DMS114 treated with DMSO at 0.1 percent for 48 hours (cell line): ENCODE measurements around the gene OR10H1.
"Not testable (repeated sequence)": the region's sequence is repeated elsewhere in the genome, so short reads cannot be mapped to it uniquely, and the experiment has no call there.

Source experiments
- DNase-seq: peaks from one replicate; lab custom pipeline; 2025; ENCODE audit not compliant: unreplicated experiment; lab: John Stamatoyannopoulos, UW

OR10H1 gene

DNA sequence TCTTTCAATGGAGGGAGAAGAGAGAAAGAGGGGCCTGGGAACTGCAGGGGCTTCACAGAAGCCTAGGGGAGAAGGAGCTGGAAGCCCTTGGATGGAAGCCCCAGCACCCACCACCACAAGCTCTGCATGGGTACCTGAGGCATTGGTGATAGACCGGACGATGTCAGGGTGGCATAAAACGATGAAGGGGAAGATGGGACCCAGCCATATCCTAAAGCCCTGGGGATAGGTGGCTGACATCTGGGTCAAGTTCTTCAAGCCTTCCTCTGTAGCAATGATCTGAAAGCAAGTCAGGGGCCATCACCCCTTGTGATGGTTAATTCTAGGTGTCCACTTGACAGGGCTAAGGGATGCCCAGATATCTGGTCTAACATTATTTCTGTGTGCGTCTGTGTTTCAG, 39.2 kb downstream of the OR10H1 start:
- DNase-seq, result no peak

DNA sequence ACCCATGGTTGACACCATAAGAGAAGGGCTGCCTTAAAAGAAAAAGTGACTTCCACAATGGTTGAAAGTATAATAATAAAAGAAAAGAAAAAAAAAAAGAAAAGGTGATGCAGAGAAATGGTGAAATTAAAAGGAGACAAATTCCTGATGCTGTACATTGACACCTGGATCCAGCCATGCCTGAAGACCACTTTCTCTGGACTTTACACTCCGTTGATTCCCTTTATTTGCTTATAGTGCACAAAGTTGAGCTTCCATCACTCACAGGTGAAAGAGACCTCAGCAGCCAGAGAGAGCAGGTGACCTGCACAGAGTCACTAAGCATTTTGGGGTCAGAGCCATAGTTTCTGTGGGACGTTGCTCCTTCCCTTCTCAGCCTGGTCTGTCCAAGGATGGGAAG, 40.2 kb downstream of the OR10H1 start:
- no peak for DNase-seq

DNA sequence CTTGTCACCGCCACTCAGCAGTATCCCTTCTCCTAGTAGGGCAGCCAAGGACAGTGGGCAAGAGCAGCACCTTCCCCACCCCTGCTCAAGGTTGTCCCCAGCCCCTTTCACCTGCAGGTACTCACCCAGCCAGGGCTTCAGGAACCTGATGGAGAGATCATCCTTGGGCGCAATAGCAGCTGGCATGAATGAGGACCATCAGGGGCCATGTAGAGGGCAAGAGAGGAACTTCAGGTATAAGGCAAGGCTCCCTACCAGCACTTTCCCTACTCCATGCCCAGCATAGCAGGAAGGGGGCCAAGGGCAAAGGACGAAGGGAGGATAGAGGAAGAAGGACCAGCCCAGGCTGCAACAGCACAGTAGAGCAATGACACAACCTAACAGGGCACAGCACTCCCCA, 41.3 kb downstream of the OR10H1 start:
- not testable (repeated sequence) for DNase-seq

DNA sequence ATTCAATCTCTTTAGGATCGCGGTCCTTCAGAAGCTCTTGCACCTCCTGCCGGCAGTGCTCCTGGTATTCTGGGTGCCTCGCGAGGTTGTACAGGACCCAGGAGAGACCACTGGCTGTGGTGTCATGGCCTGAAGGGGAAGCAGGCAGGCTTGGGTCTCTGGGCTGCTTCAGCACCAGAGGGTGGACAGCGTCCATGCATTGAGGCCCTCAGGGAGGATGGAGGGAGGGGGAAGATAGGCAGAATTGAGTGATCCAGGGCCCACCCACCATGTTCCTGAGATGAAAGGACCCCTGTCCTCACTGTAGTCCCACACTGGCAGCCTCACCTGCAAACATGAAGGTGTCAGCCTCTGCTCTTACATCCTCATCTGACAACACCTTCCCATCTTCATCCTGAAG, 45.9 kb downstream of the OR10H1 start:
- DNase-seq, result no peak

DNA sequence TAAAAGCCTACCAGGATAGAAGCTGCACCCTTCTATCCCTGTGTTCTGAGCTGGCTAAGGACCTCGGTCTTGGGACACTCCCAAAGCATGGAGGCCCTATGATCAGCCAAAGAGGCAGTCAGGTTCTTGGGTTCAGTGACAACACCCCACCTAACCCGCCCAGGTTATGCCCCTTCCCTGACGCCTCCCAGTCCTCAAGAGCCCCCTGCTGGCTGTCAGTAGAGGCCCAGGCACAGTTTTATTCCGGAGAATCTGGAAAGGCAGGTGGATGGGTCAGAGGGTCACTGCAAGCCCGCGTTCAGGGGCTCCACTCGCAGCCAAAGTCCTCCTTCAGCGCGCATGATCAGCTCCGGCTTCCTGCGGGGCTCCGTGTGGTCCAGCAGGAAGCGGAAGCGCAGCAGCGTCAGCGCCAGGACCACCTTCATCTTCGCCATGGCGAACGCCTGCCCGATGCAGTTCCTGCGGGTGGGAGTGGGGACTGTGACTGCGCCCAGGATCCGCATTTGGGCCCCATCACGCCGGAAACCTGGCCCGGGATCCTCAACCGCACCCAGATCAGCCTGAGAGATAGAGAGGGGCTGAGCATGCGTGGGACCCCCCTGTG, 55.4 kb downstream of the OR10H1 start:
- DNase-seq, result no peak

DNA sequence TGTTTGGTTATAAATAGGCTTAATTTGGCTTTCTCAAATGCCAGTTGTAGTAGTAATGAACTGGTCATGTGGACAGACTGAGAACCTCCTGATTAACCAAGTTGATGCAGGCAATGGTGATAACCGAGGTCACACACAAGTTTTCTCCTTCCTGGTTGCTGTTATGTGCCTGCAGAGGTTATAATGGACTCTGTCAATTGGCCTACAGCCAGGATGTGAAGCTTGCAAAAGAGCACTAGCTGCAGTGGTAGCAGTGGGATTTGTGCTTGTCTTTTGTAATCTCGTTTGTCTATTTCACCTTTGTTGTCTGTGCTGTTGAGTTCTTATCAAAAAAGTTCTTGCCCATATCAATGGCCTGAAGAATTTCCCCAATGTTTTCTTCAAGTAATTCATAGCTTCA, 57.1 kb downstream of the OR10H1 start:
- DNase-seq, result no peak
